Erythroblast (primary cell): ENCODE data around the gene MPHOSPH10.
"Not testable (repeated sequence)": the region's sequence is repeated elsewhere in the genome, so short reads cannot be mapped to it uniquely, and the experiment has no call there.

Experiments used
- DNase-seq, 2 experiments: peaks; one replicate each; lab custom pipeline; 2025; lab: John Stamatoyannopoulos, UW
- GATA1 ChIP-seq: IDR thresholded peaks from 2 replicates; pipeline ENCODE4 v1.6.1; 2011; ENCODE audit warnings: low read depth, mild to moderate bottlenecking, control low read depth, low read length, moderate library complexity
- POLR2A ChIP-seq: IDR thresholded peaks from 2 replicates; pipeline ENCODE4 v1.6.1; 2011; ENCODE audit warnings: mild to moderate bottlenecking, low read length

Gene MPHOSPH10

GRCh38 chr2:71136174-71136573 lies 5.7 kb downstream of the MPHOSPH10 start:
- TF ChIP-seq GATA1: no peak
- no peak for TF ChIP-seq POLR2A

GRCh38 chr2:71143782-71144181 lies 13.3 kb downstream of the MPHOSPH10 start:
- TF ChIP-seq GATA1: no peak
- TF ChIP-seq POLR2A: no peak
- DNase-seq: no peak

More at GRCh38 chr2:71136174-71136573, 5.7 kb downstream of the MPHOSPH10 start:
- no peak for DNase-seq

- no peak for TF ChIP-seq POLR2A
- no peak for TF ChIP-seq GATA1
- DNase-seq: no peak
These were observed 18.2 kb downstream of the MPHOSPH10 start for GRCh38 chr2:71148506-71149063.

- TF ChIP-seq GATA1: no peak
- TF ChIP-seq POLR2A: no peak
- no peak for DNase-seq
These were observed 19.8 kb downstream of the MPHOSPH10 start for GRCh38 chr2:71150082-71150816.

- TF ChIP-seq GATA1 (no peak), POLR2A (no peak)
- no peak for DNase-seq
These were observed 21.2 kb downstream of the MPHOSPH10 start for GRCh38 chr2:71151620-71152019.

GRCh38 chr2:71153585-71154224 lies 23.3 kb downstream of the MPHOSPH10 start:
- TF ChIP-seq GATA1 (no peak), POLR2A (no peak)
- no peak for DNase-seq

- TF ChIP-seq GATA1 (no peak), POLR2A (no peak)
- no peak for DNase-seq
These were observed 23.8 kb downstream of the MPHOSPH10 start for GRCh38 chr2:71154279-71154678.

- peak; percentile 21 to 40 for DNase-seq
- TF ChIP-seq GATA1 (no peak), POLR2A (no peak)
These were observed 24.4 kb downstream of the MPHOSPH10 start for GRCh38 chr2:71154798-71155197.

- DNase-seq: no peak
- TF ChIP-seq POLR2A: no peak
- no peak for TF ChIP-seq GATA1
These were observed 25.4 kb downstream of the MPHOSPH10 start for GRCh38 chr2:71155846-71156245.

GRCh38 chr2:71156573-71156972 lies 26.1 kb downstream of the MPHOSPH10 start:
- TF ChIP-seq GATA1: no peak
- no peak for TF ChIP-seq POLR2A
- DNase-seq: no peak

- peak; percentile 64 to 75 for DNase-seq
- TF ChIP-seq POLR2A (no peak), GATA1 (no peak)
These were observed 26.8 kb downstream of the MPHOSPH10 start for GRCh38 chr2:71157124-71157793.

GRCh38 chr2:71166812-71167211 lies 36.4 kb downstream of the MPHOSPH10 start:
- DNase-seq: no peak
- TF ChIP-seq POLR2A (no peak), GATA1 (no peak)

- TF ChIP-seq GATA1: no peak
- no peak for TF ChIP-seq POLR2A
- DNase-seq: no peak
These were observed 42.7 kb downstream of the MPHOSPH10 start for GRCh38 chr2:71173096-71173495.

- TF ChIP-seq POLR2A: no peak
- no peak for TF ChIP-seq GATA1
- DNase-seq: no peak
These were observed 43.8 kb downstream of the MPHOSPH10 start for GRCh38 chr2:71174207-71174606.

- DNase-seq: not testable (repeated sequence)
These were observed 48.4 kb downstream of the MPHOSPH10 start for GRCh38 chr2:71178836-71179235.
